ENCODE measurements around the gene TMEM59L.

- TF ChIP-seq EZH2phosphoT487 (IDR thresholded peaks at IDR 0.05): no peak
- no peak for TF ChIP-seq CTCF (IDR thresholded peaks at IDR 0.05)
These were observed 57.6 kb downstream of the TMEM59L start for GRCh38 chr19:18670312-18670711.

Data from neural progenitor cell (in vitro differentiated cells).